RWPE1 (cell line): ENCODE results near the gene COPA.
A peak's percentile ranks its signal among the peaks of the same experiment; 100 is the strongest.

Experiments used
- CTCF ChIA-PET: fragments of 350-600 bp; sonication (Branson Sonifier 250); formaldehyde crosslinking; extraction: SDS; loops from one replicate; lab custom pipeline; 2021; lab: Yijun Ruan, JAX
- POLR2A ChIA-PET: fragments of 400-600 bp; formaldehyde crosslinking; extraction: SDS; loops from one replicate; lab custom pipeline; 2020; ENCODE audit warnings: antibody characterized with exemption; ENCODE audit not compliant: low non-redundant PET; lab: Yijun Ruan, JAX
- DNase-seq: peaks from one replicate; pipeline ENCODE4 v3.0.0; 2012; ENCODE audit warnings: low spot score
- H3K27ac ChIP-seq: fragments of 450-650 bp; 2 replicates; pipeline ENCODE4 v1.5.1; 2017
- CTCF ChIP-seq: fragments of 450-650 bp; conservative IDR thresholded peaks from 2 replicates; pipeline ENCODE4 v1.5.1; 2017; ENCODE audit warnings: low read depth, mild to moderate bottlenecking

The COPA gene

GRCh38 chr1:160285506-160285905 lies 57.5 kb downstream of the COPA start:
- no peak for DNase-seq
- no peak for TF ChIP-seq CTCF
- POLR2A ChIA-PET: no interaction called here
- CTCF ChIA-PET: interaction anchor here (1.0 kb wide), 1 partner anchor 102 kb away, joined by 3 read pairs; no protein-coding TSS in a partner anchor
- peak overlapping the region; percentile 78 for H3K27ac ChIP-seq

- TF ChIP-seq CTCF: no peak
- ChIA-PET CTCF (interaction anchor here (1.0 kb wide), 1 partner anchor 102 kb away, joined by 3 read pairs; no protein-coding TSS in a partner anchor), POLR2A (no interaction called here)
- DNase-seq: peak; percentile 98
- H3K27ac ChIP-seq: peak within 1 kb of the TSS; percentile 78
Measured at GRCh38 chr1:160284782-160285344, 58.2 kb downstream of the COPA start, which contains the start of gene PEX19. Gene PEX19 (minus strand): TSS chr1:160285133. CDS start chr1:160285124, 9 bp downstream.

- CTCF ChIA-PET: interaction anchor here (1.0 kb wide), 1 partner anchor 101 kb away, joined by 3 read pairs; no protein-coding TSS in a partner anchor
Measured at GRCh38 chr1:160284220-160284781, 58.7 kb downstream of the COPA start.

GRCh38 chr1:160282807-160283206 lies 60.2 kb downstream of the COPA start:
- DNase-seq: no peak
- CTCF ChIA-PET: interaction anchor here (1.5 kb wide), 1 partner anchor 8 kb away, joined by 3 read pairs; no protein-coding TSS in a partner anchor
- POLR2A ChIA-PET: no interaction called here
- no peak overlapping the region for H3K27ac ChIP-seq
- no peak for TF ChIP-seq CTCF

More at GRCh38 chr1:160284220-160284781, 58.7 kb downstream of the COPA start:
- peak; percentile 46 for DNase-seq
- no peak for TF ChIP-seq CTCF
- POLR2A ChIA-PET: no interaction called here
- peak overlapping the region; percentile 78 for H3K27ac ChIP-seq

GRCh38 chr1:160277987-160278386 lies 65.1 kb downstream of the COPA start:
- ChIA-PET POLR2A (no interaction called here), CTCF (no interaction called here)
- no peak overlapping the region for H3K27ac ChIP-seq
- DNase-seq: no peak
- no peak for TF ChIP-seq CTCF

GRCh38 chr1:160277330-160277729 lies 65.7 kb downstream of the COPA start:
- CTCF ChIA-PET: no interaction called here
- DNase-seq: no peak
- TF ChIP-seq CTCF: no peak
- POLR2A ChIA-PET: no interaction called here
- no peak overlapping the region for H3K27ac ChIP-seq
